Keratinocyte (primary cell): ENCODE results near the gene RBM8A. TPM values are rescaled to one million over a fixed set of nuclear protein-coding genes. Genes with fewer than 3 reads are reported as not detected.

Experiments
- DNase-seq: peaks from one replicate; pipeline ENCODE4 v3.0.0-alpha.2; 2011; ENCODE audit warnings: low read depth, missing footprints, low spot score
- FAIRE-seq: peaks from 2 replicates; lab custom pipeline; 2011; peaks lifted over from hg19 to GRCh38; lab: Jason Lieb, UNC
- H2AFZ ChIP-seq: 2 replicates; pipeline ENCODE4 v1.6.0; 2012; ENCODE audit warnings: low read length, control low read depth, inconsistent platforms; ENCODE audit not compliant: control insufficient read depth
- H3K27ac ChIP-seq: 2 replicates; pipeline ENCODE4 v1.5.1; 2011; ENCODE audit warnings: low read length; ENCODE audit not compliant: control insufficient read depth, insufficient read depth
- H3K27me3 ChIP-seq: 3 replicates; pipeline ENCODE4 v1.6.0; 2011; ENCODE audit warnings: low read length; ENCODE audit not compliant: control insufficient read depth, insufficient read depth; ENCODE audit errors: extremely low read depth
- H3K36me3 ChIP-seq, 2 experiments: 2 replicates in 1 of 2; 3 replicates in 1 of 2; pipeline ENCODE4 v1.5.1; 2011; ENCODE audit warnings: low read length in 2 of 2, mild to moderate bottlenecking in 1 of 2; ENCODE audit not compliant: control insufficient read depth in 2 of 2, insufficient read depth in 2 of 2; ENCODE audit errors: extremely low read depth in 1 of 2
- H3K4me1 ChIP-seq: 3 replicates; pipeline ENCODE4 v1.5.1; 2011; ENCODE audit warnings: low read length; ENCODE audit not compliant: control insufficient read depth, insufficient read depth; ENCODE audit errors: extremely low read depth
- H3K4me2 ChIP-seq: 3 replicates; pipeline ENCODE4 v1.6.0; 2011; ENCODE audit warnings: low read depth, low read length; ENCODE audit not compliant: control insufficient read depth, insufficient read depth; ENCODE audit errors: extremely low read depth
- H3K4me3 ChIP-seq, 3 experiments: fragments of 200-600 bp in 1 of 3; sonication (generic) in 1 of 3; 2 replicates in 2 of 3; 3 replicates in 1 of 3; pipeline ENCODE4 v1.5.1; 2011 to 2016; ENCODE audit warnings: low read length in 3 of 3, mild to moderate bottlenecking in 3 of 3, control low read depth in 2 of 3, inconsistent platforms in 1 of 3, low read depth in 1 of 3, mixed read lengths in 1 of 3, mixed run types in 1 of 3, moderate library complexity in 1 of 3; ENCODE audit not compliant: control insufficient read depth in 2 of 3, insufficient read depth in 2 of 3; ENCODE audit errors: extremely low read depth in 1 of 3
- H3K79me2 ChIP-seq: 2 replicates; pipeline ENCODE4 v1.6.0; 2012; ENCODE audit warnings: low read length; ENCODE audit not compliant: control insufficient read depth, insufficient read depth
- H3K9ac ChIP-seq: 3 replicates; pipeline ENCODE4 v1.6.0; 2011; ENCODE audit warnings: low read length; ENCODE audit not compliant: control insufficient read depth, insufficient read depth; ENCODE audit errors: extremely low read depth
- H3K9me1 ChIP-seq: 3 replicates; pipeline ENCODE4 v1.6.0; 2011; ENCODE audit warnings: low read length; ENCODE audit not compliant: control insufficient read depth, insufficient read depth; ENCODE audit errors: extremely low read depth
- H3K9me3 ChIP-seq: 2 replicates; pipeline ENCODE4 v1.5.1; 2012; ENCODE audit warnings: low read depth, low read length; ENCODE audit not compliant: control insufficient read depth
- H4K20me1 ChIP-seq: 3 replicates; pipeline ENCODE4 v1.6.0; 2011; ENCODE audit warnings: low read length; ENCODE audit not compliant: control insufficient read depth, insufficient read depth; ENCODE audit errors: extremely low read depth
- EZH2 ChIP-seq: IDR thresholded peaks from one replicate; pipeline ENCODE4 v1.6.1; 2012; ENCODE audit warnings: inconsistent platforms, mild to moderate bottlenecking, low read length, moderate library complexity
- dilution Hi-C: fragments of 300-500 bp; cut with MboI; formaldehyde crosslinking; loops from one replicate; pipeline ENCODE4 v1.7.0; 2020; ENCODE audit warnings: low sequenced_read_pairs; ENCODE audit not compliant: extremely low pct_ligation_motif_present
- polyA plus RNA-seq, 5 experiments: library from polyadenylated mRNA; depleted of rRNA in 3 of 5; stranded (reverse) in 3 of 5; stranded (forward) in 1 of 5; unstranded in 1 of 5; fragments of >200 nt; gene quantifications; 1 replicate in 1 of 5; 2 replicates in 3 of 5; 3 replicates in 1 of 5; pipeline versions ENCODE4 v1.2.1 to v1.2.3, GENCODE V29; 2011 to 2012; ENCODE audit warnings: missing spikeins in 2 of 5, low read depth in 1 of 5, low replicate concordance in 1 of 5
- TF ChIP-seq, protein P1 (sequence below), 3 experiments: IDR thresholded peaks in 1 of 3; conservative IDR thresholded peaks in 1 of 3; optimal IDR thresholded peaks in 1 of 3; 2 replicates in 2 of 3; 3 replicates in 1 of 3; pipeline versions ENCODE3 to v1.5.1; 2011; ENCODE audit warnings: low read length in 3 of 3, mild to moderate bottlenecking in 3 of 3, moderate library complexity in 2 of 3, control low read depth in 1 of 3, inconsistent platforms in 1 of 3; ENCODE audit not compliant: insufficient read depth in 2 of 3; ENCODE audit errors: extremely low read depth in 1 of 3

RBM8A gene
- polyA plus RNA-seq, 1 donor (not counting 4 experiments of a cell fraction or from before 2014, with no cell fraction given) = 209 TPM

DNA sequence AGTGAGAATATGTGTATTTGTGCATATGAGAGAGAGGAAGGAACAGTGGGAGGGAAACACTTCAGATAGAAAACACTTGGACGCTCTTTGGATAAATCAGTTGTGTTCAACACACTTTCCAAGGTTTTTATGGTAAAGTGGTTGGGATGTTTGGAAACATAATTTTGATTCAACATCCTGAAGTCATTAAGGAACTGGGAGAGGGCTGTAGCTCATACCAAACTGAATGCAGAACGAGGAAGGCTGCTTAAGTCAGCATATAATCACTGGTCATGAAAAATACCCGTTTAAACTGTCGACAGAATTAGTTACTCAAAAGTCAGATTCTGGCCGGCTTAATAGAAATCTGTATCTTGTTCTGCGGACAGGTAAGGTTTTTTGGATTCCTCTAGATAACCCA is 15.6 kb upstream of the RBM8A start:
- dilution Hi-C loops = no loop called here
- Histone ChIP-seq H3K9me1 (no peaks in the 10 kb centered on the region), H3K27ac (no peak overlapping the region), H2AFZ (no peak overlapping the region), H3K4me3 (no peak overlapping the region), H3K9ac (no peak overlapping the region), H3K4me1 (no peaks in the 10 kb centered on the region), H3K79me2 (no peaks in the 10 kb centered on the region), H3K4me2 (no peak overlapping the region), H4K20me1 (no peaks in the 10 kb centered on the region), H3K9me3 (no peaks in the 10 kb centered on the region), H3K36me3 (no peaks in the 10 kb centered on the region), H3K27me3 (no peaks in the 10 kb centered on the region)
- no peak for DNase-seq
- no peak for FAIRE-seq
- no peak for TF ChIP-seq EZH2
- TF ChIP-seq, protein P1, sequence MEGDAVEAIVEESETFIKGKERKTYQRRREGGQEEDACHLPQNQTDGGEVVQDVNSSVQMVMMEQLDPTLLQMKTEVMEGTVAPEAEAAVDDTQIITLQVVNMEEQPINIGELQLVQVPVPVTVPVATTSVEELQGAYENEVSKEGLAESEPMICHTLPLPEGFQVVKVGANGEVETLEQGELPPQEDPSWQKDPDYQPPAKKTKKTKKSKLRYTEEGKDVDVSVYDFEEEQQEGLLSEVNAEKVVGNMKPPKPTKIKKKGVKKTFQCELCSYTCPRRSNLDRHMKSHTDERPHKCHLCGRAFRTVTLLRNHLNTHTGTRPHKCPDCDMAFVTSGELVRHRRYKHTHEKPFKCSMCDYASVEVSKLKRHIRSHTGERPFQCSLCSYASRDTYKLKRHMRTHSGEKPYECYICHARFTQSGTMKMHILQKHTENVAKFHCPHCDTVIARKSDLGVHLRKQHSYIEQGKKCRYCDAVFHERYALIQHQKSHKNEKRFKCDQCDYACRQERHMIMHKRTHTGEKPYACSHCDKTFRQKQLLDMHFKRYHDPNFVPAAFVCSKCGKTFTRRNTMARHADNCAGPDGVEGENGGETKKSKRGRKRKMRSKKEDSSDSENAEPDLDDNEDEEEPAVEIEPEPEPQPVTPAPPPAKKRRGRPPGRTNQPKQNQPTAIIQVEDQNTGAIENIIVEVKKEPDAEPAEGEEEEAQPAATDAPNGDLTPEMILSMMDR (optimal IDR thresholded peaks at IDR 0.05 in 1 of 3, IDR thresholded peaks at IDR 0.05 in 1 of 3, conservative IDR thresholded peaks at IDR 0.05 in 1 of 3; ENCODE audit: extremely low read depth in 1 of 3, insufficient read depth in 2 of 3, low read length in 3 of 3) = no peak

GRCh38 chr1:145942405-145942804 is 15.1 kb upstream of the RBM8A start:
- no peaks in the 10 kb centered on the region for H3K79me2 ChIP-seq
- H3K4me3 ChIP-seq = no peak overlapping the region
- TF ChIP-seq, protein P1 (optimal IDR thresholded peaks at IDR 0.05 in 1 of 3, IDR thresholded peaks at IDR 0.05 in 1 of 3, conservative IDR thresholded peaks at IDR 0.05 in 1 of 3; ENCODE audit: extremely low read depth in 1 of 3, insufficient read depth in 2 of 3, low read length in 3 of 3) = no peak
- no peak for TF ChIP-seq EZH2
- no peaks in the 10 kb centered on the region for H3K36me3 ChIP-seq
- no peaks in the 10 kb centered on the region for H3K9me1 ChIP-seq
- dilution Hi-C loops = no loop called here
- no peak for DNase-seq
- no peak overlapping the region for H3K4me2 ChIP-seq
- H3K27ac ChIP-seq = no peak overlapping the region
- H3K9me3 ChIP-seq = no peaks in the 10 kb centered on the region
- H3K4me1 ChIP-seq = no peaks in the 10 kb centered on the region
- H3K9ac ChIP-seq = no peak overlapping the region
- no peaks in the 10 kb centered on the region for H4K20me1 ChIP-seq
- FAIRE-seq = no peak
- H3K27me3 ChIP-seq = no peaks in the 10 kb centered on the region
- no peak overlapping the region for H2AFZ ChIP-seq
